Lower leg skin (tissue), 3 donors: ENCODE measurements around the gene CLSTN2.

Source experiments
- CTCF ChIP-seq, 3 donors: fragments of 450-650 bp; IDR thresholded peaks; one replicate each; pipeline ENCODE4 v1.5.1; 2016; ENCODE audit warnings: antibody characterized with exemption in 3 of 3, mild to moderate bottlenecking in 3 of 3, moderate library complexity in 2 of 3
- POLR2A ChIP-seq, 2 donors: fragments of 450-650 bp; IDR thresholded peaks; one replicate each; pipeline ENCODE4 v1.6.1; 2016 to 2017; ENCODE audit warnings: antibody characterized with exemption in 2 of 2, mild to moderate bottlenecking in 1 of 2, moderate library complexity in 1 of 2

- TF ChIP-seq POLR2A (IDR thresholded peaks at IDR 0.05) = no peak
- no peak for TF ChIP-seq CTCF (IDR thresholded peaks at IDR 0.05)
These were observed 595.6 kb downstream of the CLSTN2 start for GRCh38 chr3:140530603-140531002.
